ENCODE measurements around the gene PSAPL1. TPM values are rescaled to one million over a fixed set of nuclear protein-coding genes. Genes with fewer than 3 reads are reported as not detected.

PSAPL1 gene
- total RNA-seq, 4 donors from 2014 or later = not detected

DNA sequence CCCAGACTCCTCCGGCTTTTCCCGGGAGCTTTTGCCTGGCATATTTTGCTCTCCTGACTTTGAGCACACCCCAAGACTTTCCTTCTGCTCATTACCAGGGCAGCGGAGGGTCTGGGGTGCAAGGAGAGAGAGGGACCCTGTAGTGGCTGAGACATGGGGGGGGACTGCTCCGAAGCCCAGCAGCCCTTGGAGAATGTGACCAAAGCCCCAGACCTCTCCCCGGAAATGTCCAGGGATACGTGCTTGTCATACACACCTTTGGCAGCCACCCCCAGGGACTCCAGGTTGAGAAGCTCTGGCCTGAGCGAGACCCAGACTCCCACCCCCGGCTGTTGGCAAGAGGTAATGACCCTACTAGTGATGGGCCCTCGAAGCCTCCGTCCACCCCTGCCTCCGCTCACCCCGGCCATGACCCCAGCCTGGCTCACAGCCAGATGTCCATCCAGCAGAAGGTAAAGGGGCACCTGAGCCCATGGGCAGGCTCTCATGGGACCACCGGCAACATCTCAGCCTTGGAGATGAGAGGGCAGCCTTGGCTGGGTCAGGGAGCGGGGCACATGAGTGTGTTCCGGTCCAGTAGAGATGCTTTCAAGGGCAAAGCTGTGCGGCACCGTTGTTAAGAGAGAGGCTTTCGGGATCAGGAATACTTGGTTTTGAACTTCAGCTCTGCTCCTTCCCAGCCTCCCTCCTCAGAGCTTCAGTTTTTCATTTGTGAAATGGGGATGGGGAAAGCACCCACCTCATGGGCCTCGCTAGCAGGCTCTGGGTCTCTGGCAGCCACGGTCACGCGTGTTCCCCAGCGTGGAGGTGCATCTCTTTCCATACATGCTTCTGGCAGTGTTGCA is 2.0 kb downstream of the PSAPL1 start:
- 64 to 71% methylated on average over 16 to 23 of the region's 23 CpGs for WGBS, 2 donors
- no peaks in the 10 kb centered on the region for H3K27me3 ChIP-seq
- no peak overlapping the region for H3K27ac ChIP-seq
- TF ChIP-seq, protein P1, sequence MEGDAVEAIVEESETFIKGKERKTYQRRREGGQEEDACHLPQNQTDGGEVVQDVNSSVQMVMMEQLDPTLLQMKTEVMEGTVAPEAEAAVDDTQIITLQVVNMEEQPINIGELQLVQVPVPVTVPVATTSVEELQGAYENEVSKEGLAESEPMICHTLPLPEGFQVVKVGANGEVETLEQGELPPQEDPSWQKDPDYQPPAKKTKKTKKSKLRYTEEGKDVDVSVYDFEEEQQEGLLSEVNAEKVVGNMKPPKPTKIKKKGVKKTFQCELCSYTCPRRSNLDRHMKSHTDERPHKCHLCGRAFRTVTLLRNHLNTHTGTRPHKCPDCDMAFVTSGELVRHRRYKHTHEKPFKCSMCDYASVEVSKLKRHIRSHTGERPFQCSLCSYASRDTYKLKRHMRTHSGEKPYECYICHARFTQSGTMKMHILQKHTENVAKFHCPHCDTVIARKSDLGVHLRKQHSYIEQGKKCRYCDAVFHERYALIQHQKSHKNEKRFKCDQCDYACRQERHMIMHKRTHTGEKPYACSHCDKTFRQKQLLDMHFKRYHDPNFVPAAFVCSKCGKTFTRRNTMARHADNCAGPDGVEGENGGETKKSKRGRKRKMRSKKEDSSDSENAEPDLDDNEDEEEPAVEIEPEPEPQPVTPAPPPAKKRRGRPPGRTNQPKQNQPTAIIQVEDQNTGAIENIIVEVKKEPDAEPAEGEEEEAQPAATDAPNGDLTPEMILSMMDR (IDR thresholded peaks at IDR 0.05) = no peak
- TF ChIP-seq POLR2A (IDR thresholded peaks at IDR 0.05) = no peak
- no peaks in the 10 kb centered on the region for H3K9me3 ChIP-seq
- peak in 1 of 2 donors; percentile 14 for DNase-seq
- intact Hi-C loops (cut with DNase I) = no loop called here
- H3K4me1 ChIP-seq = peaks cover 0 to 5% of the 10 kb centered on the region in 2 donors
- H3K36me3 ChIP-seq = no peaks in the 10 kb centered on the region
- H3K4me3 ChIP-seq (replicated peaks in 1 of 3) = no peak overlapping the region

DNA sequence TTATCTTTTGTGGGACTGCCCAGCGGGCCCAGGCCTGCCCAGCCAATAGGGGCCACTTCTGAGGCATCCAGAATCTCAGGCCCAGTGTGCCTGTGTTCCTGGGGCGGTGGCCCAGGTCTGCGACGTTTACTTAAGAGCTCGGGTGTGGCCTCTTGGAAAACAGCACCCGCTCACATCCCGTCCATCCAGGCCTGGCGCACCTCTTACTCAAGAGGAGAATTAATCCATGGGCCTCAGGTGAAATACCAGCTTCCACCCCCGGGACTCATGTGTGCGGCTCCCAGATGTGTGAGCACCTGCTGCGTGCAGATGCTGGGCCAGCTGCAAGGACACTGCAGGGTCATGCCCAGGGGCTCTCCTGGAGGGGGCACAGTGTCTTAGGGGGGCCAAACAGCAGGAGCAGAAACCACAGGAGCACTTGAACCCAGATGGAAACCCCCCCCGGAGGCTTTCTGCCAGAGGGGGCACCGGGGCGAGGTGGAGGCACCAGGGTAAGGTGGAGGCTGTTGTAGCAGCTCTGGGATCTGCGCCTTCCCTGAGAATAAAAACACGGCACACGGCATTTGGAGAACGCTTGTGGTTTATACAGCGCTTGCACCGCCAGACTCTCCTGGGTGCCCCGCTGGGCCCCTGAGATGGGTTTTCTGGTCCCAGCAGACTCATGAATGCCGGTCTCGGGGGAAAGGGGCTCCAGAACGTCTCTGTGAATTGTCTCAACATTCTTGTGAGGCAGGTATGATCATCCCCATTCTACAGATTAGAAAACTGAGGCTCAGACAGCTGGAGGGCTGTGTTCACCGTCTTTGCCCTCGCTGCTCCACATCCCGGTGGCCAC is 2.8 kb downstream of the PSAPL1 start:
- TF ChIP-seq, protein P1 (IDR thresholded peaks at IDR 0.05) = no peak
- TF ChIP-seq POLR2A (IDR thresholded peaks at IDR 0.05) = no peak
- Histone ChIP-seq H3K4me3 (replicated peaks in 1 of 3) (no peak overlapping the region), H3K4me1 (peaks cover 0 to 5% of the 10 kb centered on the region in 2 donors), H3K27me3 (no peaks in the 10 kb centered on the region), H3K9me3 (no peaks in the 10 kb centered on the region), H3K36me3 (no peaks in the 10 kb centered on the region), H3K27ac (no peak overlapping the region)
- intact Hi-C loops (cut with DNase I) = no loop called here
- DNase-seq = no peak
- WGBS, 2 donors = 92 to 95% methylated on average over 16 to 25 of the region's 27 CpGs

DNA sequence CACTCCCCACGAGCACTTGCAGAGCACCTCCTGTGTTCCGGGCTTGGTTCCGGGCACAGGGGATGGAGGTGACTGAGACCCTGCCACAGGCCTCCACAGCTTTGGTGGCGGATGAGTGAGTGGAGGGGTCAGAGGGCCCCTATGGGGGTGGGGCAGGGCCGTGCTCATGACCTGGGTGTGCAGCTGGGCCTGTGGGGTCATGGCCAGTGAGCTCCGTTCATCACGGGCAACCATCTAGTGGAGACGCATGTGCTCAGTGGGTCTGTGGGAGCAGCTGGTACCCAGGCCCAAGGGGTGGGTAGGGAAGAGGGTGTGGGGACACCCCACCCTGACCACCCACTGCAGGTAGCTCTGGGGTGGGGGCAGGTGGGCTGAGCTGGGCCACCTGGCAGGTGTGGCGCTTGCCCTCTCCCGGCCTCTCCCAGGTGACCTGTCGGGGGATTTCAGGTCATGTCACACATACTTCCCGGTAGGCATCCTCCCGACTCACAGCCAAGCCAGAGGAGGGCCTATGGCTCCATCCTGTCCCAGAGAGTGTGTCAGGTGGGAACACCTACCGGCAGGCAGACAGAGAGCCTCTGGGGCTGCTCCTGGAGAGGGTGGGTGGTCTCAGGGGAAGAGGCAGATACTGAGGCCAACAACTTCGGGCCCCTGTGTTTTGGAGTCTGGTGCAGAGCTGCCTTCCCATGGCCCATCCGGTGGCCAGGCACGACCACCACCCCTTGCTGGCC is 3.6 kb downstream of the PSAPL1 start:
- 84 to 94% methylated on average over 9 to 11 of the region's 17 CpGs for WGBS, 2 donors
- no peak overlapping the region for H3K27ac ChIP-seq
- DNase-seq = no peak
- no peaks in the 10 kb centered on the region for H3K9me3 ChIP-seq
- intact Hi-C loops (cut with DNase I) = no loop called here
- TF ChIP-seq, protein P1 (IDR thresholded peaks at IDR 0.05) = no peak
- TF ChIP-seq POLR2A (IDR thresholded peaks at IDR 0.05) = no peak
- H3K4me3 ChIP-seq (replicated peaks in 1 of 3) = no peak overlapping the region
- peaks cover 0 to 5% of the 10 kb centered on the region in 2 donors for H3K4me1 ChIP-seq
- H3K27me3 ChIP-seq = no peaks in the 10 kb centered on the region
- no peaks in the 10 kb centered on the region for H3K36me3 ChIP-seq

DNA sequence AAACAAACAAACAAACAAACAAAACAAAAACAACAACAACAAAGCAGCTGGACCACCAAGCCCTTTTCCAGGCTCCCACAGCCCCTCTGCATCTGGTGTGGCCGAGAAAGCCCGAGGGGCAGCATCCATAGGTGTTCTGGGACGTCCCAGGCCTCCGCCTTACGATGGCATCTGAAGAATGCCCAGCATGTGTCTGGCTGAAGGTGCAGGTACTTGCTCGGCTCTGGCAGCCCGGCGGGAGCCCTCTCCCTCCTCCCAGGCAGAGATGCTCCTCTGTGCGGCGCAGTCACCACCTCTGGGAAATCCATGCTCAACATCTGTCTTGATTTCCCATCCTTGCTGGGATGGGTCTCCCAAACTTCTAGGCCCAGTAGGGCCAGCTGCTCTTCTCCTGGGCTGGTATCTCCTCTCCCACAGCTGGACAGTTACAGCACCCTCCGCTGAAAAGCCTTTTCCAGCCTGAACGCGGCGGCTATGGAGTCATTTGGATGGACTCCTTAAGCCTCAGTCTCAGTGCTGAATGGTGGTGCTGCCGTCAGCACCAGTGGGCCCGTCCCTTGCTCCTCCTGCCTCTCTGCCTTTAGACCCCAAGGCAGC is 4.3 kb downstream of the PSAPL1 start:
- Histone ChIP-seq H3K27ac (no peak overlapping the region), H3K4me1 (peaks cover 0 to 5% of the 10 kb centered on the region in 2 donors), H3K27me3 (no peaks in the 10 kb centered on the region), H3K9me3 (no peaks in the 10 kb centered on the region), H3K36me3 (no peaks in the 10 kb centered on the region), H3K4me3 (replicated peaks in 1 of 3) (no peak overlapping the region)
- WGBS, 2 donors = 63 to 67% methylated on average over 12 to 14 of the region's 16 CpGs
- intact Hi-C loops (cut with DNase I) = no loop called here
- TF ChIP-seq POLR2A (IDR thresholded peaks at IDR 0.05) = no peak
- TF ChIP-seq, protein P1 (IDR thresholded peaks at IDR 0.05) = no peak
- peak; percentile 26 to 46 for DNase-seq
